Transverse colon (tissue), 4 donors: ENCODE results near the gene OR4C6. TPM values are rescaled to one million over a fixed set of nuclear protein-coding genes. Genes with fewer than 3 reads are reported as not detected.

Source experiments
- DNase-seq: peaks from one replicate; pipeline ENCODE4 v3.0.0-alpha.2; 2019
- H3K27ac ChIP-seq, 4 donors: fragments of 200-600 bp; sonication (generic); 2 replicates each; pipeline ENCODE4 v1.5.1; 2016 to 2018; ENCODE audit warnings: inconsistent platforms in 4 of 4
- H3K27me3 ChIP-seq: fragments of 200-600 bp; sonication (generic); 2 replicates; pipeline ENCODE4 v1.5.1; 2017; ENCODE audit warnings: inconsistent platforms
- H3K36me3 ChIP-seq, 4 donors: fragments of 200-600 bp; sonication (generic); 2 replicates each; pipeline ENCODE4 v1.5.1; 2017 to 2019; ENCODE audit warnings: inconsistent platforms in 4 of 4
- H3K4me1 ChIP-seq, 4 donors: fragments of 200-600 bp; sonication (generic); 2 replicates each; pipeline ENCODE4 v1.5.1; 2017 to 2020; ENCODE audit warnings: inconsistent platforms in 4 of 4
- H3K4me3 ChIP-seq, 4 donors: fragments of 200-600 bp; sonication (generic); 1 replicate in 1 of 4; 2 replicates in 3 of 4; pipeline versions ENCODE4 v1.5.1 to v1.6.1; 2017 to 2019; ENCODE audit warnings: inconsistent platforms in 4 of 4
- H3K9me3 ChIP-seq, 2 donors: fragments of 200-600 bp; sonication (generic); 2 replicates each; pipeline ENCODE4 v1.5.1; 2017 to 2019; ENCODE audit warnings: inconsistent platforms in 2 of 2
- EP300 ChIP-seq: sonication (generic); formaldehyde crosslinking; IDR thresholded peaks from one replicate; pipeline ENCODE4 v1.6.1; 2017; ENCODE audit warnings: antibody characterized with exemption, low read depth
- POLR2A ChIP-seq: fragments of 450-650 bp; IDR thresholded peaks from one replicate; pipeline ENCODE4 v1.6.1; 2016; ENCODE audit warnings: antibody characterized with exemption, mild to moderate bottlenecking, moderate library complexity
- POLR2AphosphoS5 ChIP-seq, 3 donors: sonication (generic); formaldehyde crosslinking; IDR thresholded peaks; one replicate each; pipeline ENCODE4 v1.6.1; 2016; ENCODE audit warnings: antibody characterized with exemption in 3 of 3
- WGBS, 2 donors: methylation state at CpG; one replicate each; pipeline ENCODE4 v1.1.5; 2018; ENCODE audit warnings: low coverage in 1 of 2; 5-methylcytosine and 5-hydroxymethylcytosine counted together
- in situ Hi-C, 4 donors: fragments of 200-750 bp; cut with MboI; loops; one replicate each; pipeline versions ENCODE4 v1.15.0 to v1.15.1; 2017; ENCODE audit warnings: low sequenced_read_pairs in 3 of 4, low pct_ligation_motif_present in 1 of 4, low pct_unique_long_range_greater_than_20kb in 1 of 4
- intact Hi-C: fragments of 100-400 bp; cut with DNase I; formaldehyde crosslinking; loops from one replicate; pipeline ENCODE4 v1.15.1; 2023; ENCODE audit warnings: low total_unique reads
- total RNA-seq, 4 donors: library from RNA; depleted of rRNA; stranded (reverse); fragments of >200 nt; gene quantifications; one replicate each; pipeline ENCODE4 v1.1.0, GENCODE V29; 2016
- TF ChIP-seq, protein P1 (sequence below), 5 experiments: fragments of 200-600 bp in 3 of 5; fragments of 450-650 bp in 2 of 5; sonication (generic) in 3 of 5; IDR thresholded peaks; 1 replicate in 2 of 5; 2 replicates in 3 of 5; pipeline ENCODE4 v1.5.1; 2016 to 2017; ENCODE audit warnings: antibody characterized with exemption in 5 of 5, inconsistent platforms in 3 of 5, mild to moderate bottlenecking in 2 of 5, moderate library complexity in 1 of 5

OR4C6 gene
- total RNA-seq, 4 donors from 2014 or later = not detected

- no peak overlapping the region for H3K4me3 ChIP-seq
- in situ Hi-C loops (loop anchor here in 1 of 4 donors (25.0 kb wide), 1 partner anchor 107 kb away; the partner anchor contains the start of genes OR4C15 and OR4C16), intact Hi-C loops (no loop called here)
- no peaks in the 10 kb centered on the region for H3K36me3 ChIP-seq
- no peak overlapping the region for H3K27ac ChIP-seq
- TF ChIP-seq EP300 (no peak), POLR2A (no peak), POLR2AphosphoS5 (IDR thresholded peaks at IDR 0.05) (no peak)
- TF ChIP-seq, protein P1, sequence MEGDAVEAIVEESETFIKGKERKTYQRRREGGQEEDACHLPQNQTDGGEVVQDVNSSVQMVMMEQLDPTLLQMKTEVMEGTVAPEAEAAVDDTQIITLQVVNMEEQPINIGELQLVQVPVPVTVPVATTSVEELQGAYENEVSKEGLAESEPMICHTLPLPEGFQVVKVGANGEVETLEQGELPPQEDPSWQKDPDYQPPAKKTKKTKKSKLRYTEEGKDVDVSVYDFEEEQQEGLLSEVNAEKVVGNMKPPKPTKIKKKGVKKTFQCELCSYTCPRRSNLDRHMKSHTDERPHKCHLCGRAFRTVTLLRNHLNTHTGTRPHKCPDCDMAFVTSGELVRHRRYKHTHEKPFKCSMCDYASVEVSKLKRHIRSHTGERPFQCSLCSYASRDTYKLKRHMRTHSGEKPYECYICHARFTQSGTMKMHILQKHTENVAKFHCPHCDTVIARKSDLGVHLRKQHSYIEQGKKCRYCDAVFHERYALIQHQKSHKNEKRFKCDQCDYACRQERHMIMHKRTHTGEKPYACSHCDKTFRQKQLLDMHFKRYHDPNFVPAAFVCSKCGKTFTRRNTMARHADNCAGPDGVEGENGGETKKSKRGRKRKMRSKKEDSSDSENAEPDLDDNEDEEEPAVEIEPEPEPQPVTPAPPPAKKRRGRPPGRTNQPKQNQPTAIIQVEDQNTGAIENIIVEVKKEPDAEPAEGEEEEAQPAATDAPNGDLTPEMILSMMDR (IDR thresholded peaks at IDR 0.05) = no peak
- 49 to 86% methylated on average over 1 to 2 of the region's 2 CpGs for WGBS, 2 donors
- no peaks in the 10 kb centered on the region for H3K4me1 ChIP-seq
- DNase-seq = no peak
- no peaks in the 10 kb centered on the region for H3K9me3 ChIP-seq
- no peaks in the 10 kb centered on the region for H3K27me3 ChIP-seq
These were observed 7.4 kb downstream of the OR4C6 start for GRCh38 chr11:55669376-55669775.

GRCh38 chr11:55673860-55674259 lies 11.9 kb downstream of the OR4C6 start:
- WGBS, 2 donors = 61 to 74% methylated on average over 5 of the region's 5 CpGs
- Histone ChIP-seq H3K27ac (no peak overlapping the region), H3K9me3 (no peaks in the 10 kb centered on the region), H3K27me3 (no peaks in the 10 kb centered on the region), H3K36me3 (no peaks in the 10 kb centered on the region), H3K4me1 (no peaks in the 10 kb centered on the region), H3K4me3 (no peak overlapping the region)
- TF ChIP-seq EP300 = no peak
- no peak for TF ChIP-seq POLR2A
- TF ChIP-seq POLR2AphosphoS5 (IDR thresholded peaks at IDR 0.05) = no peak
- TF ChIP-seq, protein P1 (IDR thresholded peaks at IDR 0.05) = no peak
- intact Hi-C loops = no loop called here
- in situ Hi-C loops = loop anchor here in 2 of 4 donors (10.0 to 25.0 kb wide), 2 partner anchors 61 to 112 kb away; partner anchors contain the start of genes OR4C15 (in 1 of the 2) and OR4C16 (in 1 of the 2)
- DNase-seq = no peak

DNA sequence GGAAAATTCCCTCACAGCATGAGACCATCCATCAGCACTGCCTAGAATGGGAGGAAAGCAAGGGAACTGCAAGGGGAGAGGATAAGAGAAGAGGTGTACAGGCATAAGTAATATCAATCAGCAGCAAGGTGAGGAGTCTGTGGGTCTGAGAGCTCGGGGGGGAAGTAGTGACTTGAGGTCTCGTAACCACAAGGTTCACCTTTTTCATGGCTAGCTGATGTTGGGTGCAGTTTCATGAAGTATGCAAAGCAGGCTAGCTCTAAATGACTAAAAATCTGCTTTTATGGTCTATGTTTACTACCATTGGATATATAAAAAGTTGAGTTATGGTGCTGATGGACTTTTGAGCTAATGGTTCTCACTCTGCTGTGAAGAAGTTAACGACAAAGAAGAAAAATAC lies 35.8 kb downstream of the OR4C6 start:
- no peak for DNase-seq

DNA sequence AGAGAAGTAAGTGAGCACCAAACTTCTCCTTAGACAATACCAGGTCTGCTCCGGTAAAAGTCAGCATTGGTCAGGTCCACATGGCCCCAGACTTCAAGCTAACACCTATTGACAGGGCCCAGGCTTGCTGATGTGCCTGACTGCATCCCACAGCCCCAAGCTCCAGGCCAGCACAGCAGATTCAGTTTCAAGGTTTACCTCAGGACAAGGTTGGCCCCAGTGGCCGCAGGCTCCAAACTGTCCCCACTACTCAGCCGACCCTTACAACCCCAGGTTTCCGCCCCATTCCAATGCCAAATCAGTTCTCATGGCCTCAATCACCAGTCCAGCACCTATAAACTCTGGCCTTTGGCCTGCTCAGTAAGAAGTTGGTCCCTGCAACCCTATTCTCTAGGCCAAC lies 39.4 kb downstream of the OR4C6 start:
- Histone ChIP-seq H3K9me3 (no peaks in the 10 kb centered on the region), H3K36me3 (no peaks in the 10 kb centered on the region), H3K27me3 (no peaks in the 10 kb centered on the region), H3K4me1 (no peaks in the 10 kb centered on the region), H3K27ac (no peak overlapping the region), H3K4me3 (no peak overlapping the region)
- DNase-seq = no peak
- intact Hi-C loops = no loop called here
- WGBS, 2 donors = 81% methylated on average over 4 of the region's 4 CpGs; no CpG with 5 or more reads in 1 of the 2 donors
- in situ Hi-C loops = no loop called here
- TF ChIP-seq, protein P1 (IDR thresholded peaks at IDR 0.05) = no peak
- TF ChIP-seq POLR2A (no peak), POLR2AphosphoS5 (IDR thresholded peaks at IDR 0.05) (no peak), EP300 (no peak)

More for the DNA sequence above, 35.8 kb downstream of the OR4C6 start:
- Histone ChIP-seq H3K4me1 (no peaks in the 10 kb centered on the region), H3K27ac (no peak overlapping the region), H3K27me3 (no peaks in the 10 kb centered on the region), H3K9me3 (no peaks in the 10 kb centered on the region), H3K36me3 (no peaks in the 10 kb centered on the region), H3K4me3 (no peak overlapping the region)
- in situ Hi-C loops (loop anchor here in 1 of 4 donors (25.0 kb wide), 1 partner anchor 89 kb away; the partner anchor contains the start of gene OR5D14), intact Hi-C loops (no loop called here)
- TF ChIP-seq POLR2A = no peak
- TF ChIP-seq EP300 = no peak
- no peak for TF ChIP-seq POLR2AphosphoS5 (IDR thresholded peaks at IDR 0.05)
- TF ChIP-seq, protein P1 (IDR thresholded peaks at IDR 0.05) = no peak
- 77 to 79% methylated on average over 3 of the region's 3 CpGs for WGBS, 2 donors
